Naive thymus-derived CD8-positive, alpha-beta T cell (primary cell): ENCODE results near the gene OTUD1. TPM values are rescaled to one million over a fixed set of nuclear protein-coding genes. Genes with fewer than 3 reads are reported as not detected.

Source experiments
- ATAC-seq, 2 donors: fragments of 150-1000 bp; cut with Tn5 transposase in 1 of 2; sonication (Bioruptor Pico), chemical (Tn5 transposase) in 1 of 2; 1 replicate in 1 of 2; 2 replicates in 1 of 2; pipeline ENCODE4 v1.10.0; 2021; ENCODE audit warnings: mild to moderate bottlenecking in 2 of 2, moderate library complexity in 2 of 2
- POLR2A ChIA-PET: fragments of 350-600 bp; sonication (Branson Sonifier 250); formaldehyde crosslinking; loops from one replicate; lab custom pipeline; 2021; ENCODE audit warnings: antibody characterized with exemption; lab: Charles Lee
- DNase-seq, 10 donors: peaks; one replicate each; pipeline versions ENCODE4 v3.0.0 to v3.0.0-alpha.2; 2020 to 2022
- H3K27ac Mint-ChIP-seq, 10 donors: one replicate each; pipeline ENCODE4 v1.8.0; 2020 to 2022; ENCODE audit warnings: mild to moderate bottlenecking in 10 of 10, mixed read lengths in 10 of 10, moderate library complexity in 4 of 10, inconsistent platforms in 1 of 10
- H3K27me3 Mint-ChIP-seq, 5 donors: one replicate each; pipeline ENCODE4 v1.8.0; 2021 to 2022; ENCODE audit warnings: mixed read lengths in 5 of 5
- H3K36me3 Mint-ChIP-seq, 3 donors: one replicate each; pipeline ENCODE4 v1.8.0; 2020 to 2022; ENCODE audit warnings: mixed read lengths in 3 of 3, mild to moderate bottlenecking in 2 of 3, inconsistent platforms in 1 of 3
- H3K4me1 Mint-ChIP-seq, 4 donors: one replicate each; pipeline ENCODE4 v1.8.0; 2021 to 2022; ENCODE audit warnings: mixed read lengths in 4 of 4
- H3K4me3 Mint-ChIP-seq, 10 donors: one replicate each; pipeline ENCODE4 v1.8.0; 2020 to 2022; ENCODE audit warnings: mild to moderate bottlenecking in 10 of 10, mixed read lengths in 10 of 10, moderate library complexity in 6 of 10, inconsistent platforms in 1 of 10
- H3K9me3 Mint-ChIP-seq, 9 donors: one replicate each; pipeline ENCODE4 v1.8.0; 2020 to 2022; ENCODE audit warnings: mixed read lengths in 9 of 9, mild to moderate bottlenecking in 3 of 9, inconsistent platforms in 1 of 9, moderate library complexity in 1 of 9
- polyA plus RNA-seq, 3 donors: library from polyadenylated mRNA; unstranded; fragments of 300-500 nt; fragmentation: Illumina TruSeq; gene quantifications; one replicate each; pipeline ENCODE4 v1.2.3, GENCODE V29; 2021
- total RNA-seq, 8 experiments: library from RNA in 2 of 8; stranded (reverse) in 2 of 8; gene quantifications; one replicate each; pipeline ENCODE4 v1.2.3 and lab custom pipeline; 2021 to 2026

The OTUD1 gene
- total and polyA plus RNA-seq, 5 experiments from 2014 or later, result 6.1 to 37.7 (median 17.5) TPM

DNA sequence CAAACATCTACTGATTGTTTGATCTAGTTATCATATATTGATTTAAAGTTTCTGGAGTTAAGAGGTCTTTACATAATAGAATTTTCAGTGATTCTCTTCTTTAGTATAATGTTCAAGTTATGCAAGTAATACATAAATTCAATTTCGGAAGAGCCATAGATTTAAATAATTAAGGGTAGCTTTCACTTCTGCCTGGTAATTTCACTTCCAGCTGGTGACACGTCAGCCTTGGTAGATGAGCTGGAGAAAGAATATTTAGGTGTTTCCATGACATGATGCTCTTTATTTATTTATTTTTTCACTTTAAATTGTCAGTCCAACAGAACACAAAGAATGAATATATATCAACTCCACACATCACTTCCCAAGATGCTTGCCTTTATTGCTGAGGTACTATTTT lies 5.2 kb upstream of the OTUD1 start:
- Mint-ChIP-seq H3K27me3 (no peaks in the 10 kb centered on the region), H3K4me1 (peaks cover 3 to 21% (median 8%) of the 10 kb centered on the region in 4 donors), H3K9me3 (no peaks in the 10 kb centered on the region), H3K36me3 (no peaks in the 10 kb centered on the region), H3K4me3 (no peak overlapping the region), H3K27ac (no peak overlapping the region)
- POLR2A ChIA-PET, result no interaction called here
- no peak for ATAC-seq
- no peak for DNase-seq

DNA sequence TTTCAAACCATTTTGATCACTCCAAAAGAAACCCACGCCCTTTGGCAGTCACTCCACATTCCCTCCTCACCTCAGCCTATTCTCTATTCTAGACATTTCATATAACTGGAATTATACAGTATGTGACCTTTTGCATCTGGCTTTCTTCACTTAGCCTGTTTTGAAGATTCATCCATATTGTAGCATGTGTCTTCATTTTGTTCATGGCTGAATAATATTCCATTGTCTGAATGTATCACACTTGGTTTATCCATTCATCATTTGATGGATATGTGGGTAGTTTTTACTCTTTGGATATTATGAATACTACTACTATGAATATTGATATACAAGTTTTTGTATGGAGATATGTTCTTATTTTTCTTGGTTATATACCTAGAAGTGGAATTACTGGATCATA lies 3.5 kb upstream of the OTUD1 start:
- no peak for DNase-seq
- Mint-ChIP-seq H3K4me3 (no peak overlapping the region), H3K9me3 (no peaks in the 10 kb centered on the region), H3K4me1 (peaks cover 5 to 22% (median 10%) of the 10 kb centered on the region in 4 donors), H3K27ac (peak overlapping the region in 1 of 10 donors; percentile 38), H3K27me3 (no peaks in the 10 kb centered on the region), H3K36me3 (no peaks in the 10 kb centered on the region)
- ATAC-seq, result no peak
- POLR2A ChIA-PET, result no interaction called here

DNA sequence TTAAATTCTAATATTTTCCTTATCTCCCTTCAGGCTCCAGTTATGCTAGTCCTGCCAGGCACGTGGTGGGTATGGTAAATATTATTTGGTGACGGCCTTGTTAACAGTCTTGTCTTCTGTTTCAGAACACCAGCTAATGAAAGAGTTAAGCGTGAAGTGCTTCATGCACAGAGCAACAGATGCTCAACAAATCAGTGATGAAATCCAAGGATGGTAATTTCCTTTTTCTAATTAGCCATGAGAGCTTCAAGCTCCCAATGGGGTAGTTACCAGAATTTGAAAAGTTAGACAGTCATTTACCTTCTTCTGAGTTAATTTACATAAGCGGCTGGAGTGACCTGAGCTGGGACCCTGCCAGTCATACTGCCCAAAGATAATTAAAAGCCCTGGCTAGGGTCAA lies 1.9 kb upstream of the OTUD1 start:
- ATAC-seq (no peak), DNase-seq (no peak)
- Mint-ChIP-seq H3K4me1 (peaks cover 15 to 38% (median 26%) of the 10 kb centered on the region in 4 donors), H3K9me3 (no peaks in the 10 kb centered on the region), H3K27ac (peak overlapping the region in 9 of 10 donors; percentile 22 to 99 (median 90)), H3K36me3 (peaks cover 0 to 3% (median 0%) of the 10 kb centered on the region in 3 donors), H3K27me3 (no peaks in the 10 kb centered on the region), H3K4me3 (peak overlapping the region in 1 of 10 donors; percentile 8)
- POLR2A ChIA-PET, result no interaction called here

DNA sequence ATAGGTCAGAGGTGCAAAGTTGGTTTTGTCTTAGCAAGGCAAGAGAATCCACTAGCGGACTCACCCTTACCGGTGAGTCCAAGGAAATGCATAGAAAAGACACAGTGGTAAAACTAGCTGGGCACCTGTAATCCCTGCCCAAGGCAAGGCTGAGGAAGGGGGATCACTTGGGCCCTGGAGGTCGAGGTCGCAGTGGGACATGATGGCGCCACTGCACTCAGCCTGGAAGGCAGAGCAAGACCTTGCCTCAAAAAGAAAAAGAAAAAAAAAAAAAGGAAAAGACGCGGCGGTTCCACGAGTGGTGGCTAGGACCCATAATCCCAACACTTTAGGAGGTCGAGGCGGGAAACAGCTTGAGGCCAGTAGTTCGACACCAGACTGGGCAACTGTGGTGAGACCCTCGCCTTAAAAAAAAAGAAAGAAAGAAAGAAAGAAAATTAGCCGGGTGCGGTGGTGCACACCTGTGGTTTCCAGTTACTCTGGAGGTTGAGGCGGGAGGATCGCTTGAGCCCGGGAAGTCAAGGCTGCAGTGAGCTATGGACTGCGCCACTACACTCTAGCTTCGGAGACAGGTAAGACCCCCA lies 820 bp upstream of the OTUD1 start:
- DNase-seq (no peak), ATAC-seq (no peak)
- no peaks in the 10 kb centered on the region for H3K9me3 Mint-ChIP-seq
- peak overlapping the region; percentile 79 to 89 (median 84) for H3K4me3 Mint-ChIP-seq
- H3K36me3 Mint-ChIP-seq, result peaks cover 0 to 7% (median 6%) of the 10 kb centered on the region in 3 donors
- peaks cover 20 to 45% (median 36%) of the 10 kb centered on the region in 4 donors for H3K4me1 Mint-ChIP-seq
- H3K27ac Mint-ChIP-seq, result peak overlapping the region; percentile 86 to 99 (median 92)
- POLR2A ChIA-PET, result interaction anchor here (0.6 to 2.8 kb wide), 12 partner anchors 9 to 1000 kb away, joined by 3 to 24 read pairs (median 4); no protein-coding TSS in a partner anchor
- H3K27me3 Mint-ChIP-seq, result no peaks in the 10 kb centered on the region

DNA sequence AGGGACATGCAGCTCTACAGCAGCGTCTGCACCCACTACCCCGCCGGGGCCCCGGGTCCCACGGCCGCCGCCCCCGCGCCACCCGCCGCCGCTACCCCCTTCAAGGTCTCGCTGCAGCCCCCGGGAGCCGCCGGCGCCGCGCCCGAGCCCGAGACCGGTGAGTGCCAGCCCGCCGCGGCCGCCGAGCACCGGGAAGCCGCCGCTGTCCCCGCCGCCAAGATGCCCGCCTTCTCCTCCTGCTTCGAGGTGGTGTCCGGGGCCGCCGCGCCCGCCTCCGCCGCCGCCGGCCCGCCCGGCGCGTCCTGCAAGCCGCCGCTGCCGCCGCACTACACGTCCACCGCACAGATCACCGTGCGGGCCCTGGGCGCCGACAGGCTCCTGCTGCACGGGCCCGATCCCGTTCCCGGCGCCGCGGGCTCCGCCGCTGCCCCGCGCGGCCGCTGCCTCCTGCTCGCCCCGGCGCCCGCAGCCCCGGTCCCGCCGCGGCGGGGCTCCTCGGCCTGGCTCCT lies 631 bp downstream of the OTUD1 start:
- H3K27ac Mint-ChIP-seq, result peak overlapping the region in 2 of 10 donors; percentile 65 to 96
- ATAC-seq (peak; percentile 32 to 41), DNase-seq (peak in 2 of 10 donors; percentile 17 to 76)
- peaks cover 0 to 18% (median 9%) of the 10 kb centered on the region in 3 donors for H3K36me3 Mint-ChIP-seq
- no peaks in the 10 kb centered on the region for H3K9me3 Mint-ChIP-seq
- no peaks in the 10 kb centered on the region for H3K27me3 Mint-ChIP-seq
- peak overlapping the region in 8 of 10 donors; percentile 19 to 88 (median 46) for H3K4me3 Mint-ChIP-seq
- H3K4me1 Mint-ChIP-seq, result peaks cover 21 to 55% (median 43%) of the 10 kb centered on the region in 4 donors
- POLR2A ChIA-PET, result interaction anchor here (0.6 to 2.8 kb wide), 16 partner anchors 9 to 1577 kb away, joined by 3 to 24 read pairs (median 4); partner anchors contain the start of genes C10orf67, ENKUR and THNSL1

DNA sequence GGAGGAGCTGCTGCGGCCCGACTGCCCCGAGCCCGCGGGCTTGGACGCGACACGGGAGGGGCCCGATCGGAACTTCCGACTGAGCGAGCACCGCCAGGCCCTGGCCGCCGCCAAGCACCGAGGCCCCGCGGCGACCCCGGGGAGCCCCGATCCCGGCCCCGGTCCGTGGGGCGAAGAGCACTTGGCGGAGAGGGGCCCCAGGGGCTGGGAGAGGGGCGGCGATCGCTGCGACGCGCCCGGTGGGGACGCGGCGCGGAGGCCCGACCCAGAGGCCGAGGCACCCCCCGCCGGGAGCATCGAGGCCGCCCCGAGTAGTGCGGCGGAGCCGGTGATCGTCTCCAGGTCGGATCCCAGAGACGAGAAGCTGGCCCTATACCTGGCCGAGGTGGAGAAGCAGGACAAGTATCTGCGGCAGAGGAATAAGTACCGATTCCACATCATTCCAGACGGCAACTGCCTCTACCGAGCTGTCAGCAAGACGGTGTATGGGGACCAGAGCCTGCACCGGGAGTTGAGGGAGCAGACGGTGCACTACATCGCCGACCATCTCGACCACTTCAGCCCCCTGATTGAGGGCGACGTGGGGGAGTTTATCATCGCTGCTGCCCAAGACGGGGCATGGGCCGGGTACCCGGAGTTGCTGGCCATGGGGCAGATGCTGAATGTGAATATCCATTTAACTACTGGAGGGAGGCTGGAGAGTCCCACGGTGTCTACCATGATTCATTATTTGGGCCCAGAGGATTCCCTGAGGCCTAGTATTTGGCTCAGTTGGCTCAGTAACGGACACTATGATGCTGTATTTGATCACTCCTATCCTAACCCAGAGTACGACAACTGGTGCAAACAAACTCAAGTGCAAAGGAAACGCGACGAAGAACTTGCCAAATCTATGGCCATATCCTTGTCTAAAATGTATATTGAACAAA lies 1.4 kb downstream of the OTUD1 start:
- peaks cover 0 to 22% (median 9%) of the 10 kb centered on the region in 3 donors for H3K36me3 Mint-ChIP-seq
- peak overlapping the region; percentile 88 to 95 (median 92) for H3K4me3 Mint-ChIP-seq
- ATAC-seq, result peak; percentile 1 to 8
- H3K9me3 Mint-ChIP-seq, result no peaks in the 10 kb centered on the region
- no peaks in the 10 kb centered on the region for H3K27me3 Mint-ChIP-seq
- peak overlapping the region; percentile 82 to 96 (median 92) for H3K27ac Mint-ChIP-seq
- DNase-seq, result peak in 9 of 10 donors; percentile 4 to 64 (median 30)
- POLR2A ChIA-PET, result interaction anchor here (0.6 to 2.8 kb wide), 10 partner anchors 8 to 1576 kb away, joined by 3 to 24 read pairs (median 4); partner anchors contain the start of genes ENKUR and THNSL1
- peaks cover 21 to 60% (median 44%) of the 10 kb centered on the region in 4 donors for H3K4me1 Mint-ChIP-seq

DNA sequence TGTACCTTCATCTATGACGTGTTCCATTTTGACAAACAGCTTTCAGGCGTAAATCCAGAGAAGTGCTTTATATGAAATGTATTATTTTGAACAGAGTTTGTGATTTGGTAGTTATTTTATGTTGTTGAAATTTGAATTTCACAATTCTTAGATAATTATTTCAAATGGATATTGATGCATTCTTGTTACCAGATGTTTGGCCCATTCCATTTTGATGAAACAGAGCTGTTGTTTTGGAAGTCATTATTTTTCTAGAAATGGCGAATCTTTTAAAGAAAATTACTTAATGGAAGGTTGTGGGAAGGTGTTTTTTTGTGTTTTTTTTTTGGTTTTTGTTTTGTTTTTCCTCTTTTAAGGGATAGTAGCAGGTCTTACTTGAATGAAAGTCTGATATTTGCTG lies 2.4 kb downstream of the OTUD1 start:
- H3K4me1 Mint-ChIP-seq, result peaks cover 21 to 66% (median 46%) of the 10 kb centered on the region in 4 donors
- no peaks in the 10 kb centered on the region for H3K27me3 Mint-ChIP-seq
- peak overlapping the region in 9 of 10 donors; percentile 14 to 96 (median 90) for H3K27ac Mint-ChIP-seq
- DNase-seq (no peak), ATAC-seq (no peak)
- peak overlapping the region; percentile 88 to 95 (median 92) for H3K4me3 Mint-ChIP-seq
- POLR2A ChIA-PET, result interaction anchor here (0.7 kb wide), 1 partner anchor 758 kb away, joined by 4 read pairs; no protein-coding TSS in a partner anchor
- no peaks in the 10 kb centered on the region for H3K9me3 Mint-ChIP-seq
- H3K36me3 Mint-ChIP-seq, result peaks cover 0 to 29% (median 13%) of the 10 kb centered on the region in 3 donors

DNA sequence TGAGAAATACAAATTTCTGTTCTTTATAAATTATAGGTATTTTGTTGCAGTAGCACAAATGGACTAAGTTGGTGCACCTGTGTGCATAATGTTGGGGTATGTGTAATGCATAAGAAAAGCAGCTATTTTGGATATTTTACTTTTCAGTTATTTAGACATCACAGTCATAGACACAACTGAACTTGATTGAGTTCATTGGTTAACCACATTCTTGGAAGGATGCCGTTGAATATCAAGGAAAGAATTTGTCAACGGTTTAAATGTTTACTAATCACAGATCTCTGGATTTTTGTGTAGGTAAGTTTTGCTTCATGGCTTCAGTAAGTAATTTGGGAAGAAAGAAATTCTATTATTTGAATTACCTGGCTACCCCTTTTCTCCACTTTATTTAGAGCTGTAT lies 4.1 kb downstream of the OTUD1 start:
- H3K27ac Mint-ChIP-seq, result peak overlapping the region in 2 of 10 donors; percentile 37 to 40
- H3K9me3 Mint-ChIP-seq, result no peaks in the 10 kb centered on the region
- no peak for DNase-seq
- no peak for ATAC-seq
- H3K27me3 Mint-ChIP-seq, result no peaks in the 10 kb centered on the region
- POLR2A ChIA-PET, result no interaction called here
- peak overlapping the region; percentile 42 to 94 (median 88) for H3K4me3 Mint-ChIP-seq
- H3K36me3 Mint-ChIP-seq, result peaks cover 0 to 31% (median 13%) of the 10 kb centered on the region in 3 donors
- H3K4me1 Mint-ChIP-seq, result peaks cover 23 to 66% (median 50%) of the 10 kb centered on the region in 4 donors

DNA sequence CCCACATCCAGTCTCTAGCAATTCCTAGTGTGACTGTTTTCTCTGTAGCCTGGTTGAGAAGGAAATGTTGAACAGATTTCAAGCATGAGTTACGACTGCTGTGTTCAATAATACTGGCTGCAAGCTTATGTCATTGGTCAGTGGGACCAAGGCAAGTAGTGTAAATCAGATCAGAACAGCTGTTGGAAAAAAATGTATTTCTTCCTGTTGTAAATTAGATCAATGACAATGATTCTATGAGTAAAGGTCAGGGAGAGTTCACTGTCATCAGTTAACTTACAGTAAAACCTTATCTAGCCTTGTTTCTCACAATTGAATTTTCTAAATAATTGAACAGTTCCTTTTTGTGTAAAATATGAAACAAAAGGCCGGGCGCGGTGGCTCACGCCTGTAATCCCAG lies 6.7 kb downstream of the OTUD1 start:
- DNase-seq, result no peak
- POLR2A ChIA-PET, result no interaction called here
- Mint-ChIP-seq H3K27ac (peak overlapping the region in 3 of 10 donors; percentile 7 to 68 (median 29)), H3K9me3 (no peaks in the 10 kb centered on the region), H3K4me1 (peaks cover 24 to 83% (median 57%) of the 10 kb centered on the region in 4 donors), H3K27me3 (no peaks in the 10 kb centered on the region), H3K4me3 (no peak overlapping the region), H3K36me3 (peaks cover 0 to 31% (median 16%) of the 10 kb centered on the region in 3 donors)
- ATAC-seq, result no peak

DNA sequence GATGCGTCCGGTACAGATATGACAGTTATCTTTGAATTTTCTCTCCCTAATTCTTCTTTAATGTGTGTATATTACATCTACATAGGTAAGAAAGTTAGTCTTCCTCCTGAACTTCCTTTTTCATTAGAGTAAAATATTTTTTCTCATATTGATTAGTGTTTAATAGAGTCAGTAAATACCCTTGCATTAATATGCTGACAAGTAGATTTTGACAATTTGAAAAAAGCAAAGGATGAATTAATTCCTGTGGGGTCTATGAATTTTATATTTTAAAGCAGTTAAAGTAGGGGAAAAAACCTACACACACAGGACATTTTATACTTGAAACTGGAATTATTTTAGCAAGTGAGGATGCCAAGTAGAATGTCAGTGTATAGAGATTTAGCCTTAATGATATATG lies 9.4 kb downstream of the OTUD1 start:
- DNase-seq (no peak), ATAC-seq (no peak)
- peaks cover 0 to 24% (median 11%) of the 10 kb centered on the region in 3 donors for H3K36me3 Mint-ChIP-seq
- H3K4me3 Mint-ChIP-seq, result no peak overlapping the region
- peaks cover 10 to 68% (median 31%) of the 10 kb centered on the region in 4 donors for H3K4me1 Mint-ChIP-seq
- peak overlapping the region in 6 of 10 donors; percentile 43 to 87 (median 75) for H3K27ac Mint-ChIP-seq
- H3K9me3 Mint-ChIP-seq, result no peaks in the 10 kb centered on the region
- no peaks in the 10 kb centered on the region for H3K27me3 Mint-ChIP-seq
- POLR2A ChIA-PET, result interaction anchor here (3.2 kb wide), 1 partner anchor 9 kb away, joined by 22 read pairs; the partner anchor contains the start of gene OTUD1

DNA sequence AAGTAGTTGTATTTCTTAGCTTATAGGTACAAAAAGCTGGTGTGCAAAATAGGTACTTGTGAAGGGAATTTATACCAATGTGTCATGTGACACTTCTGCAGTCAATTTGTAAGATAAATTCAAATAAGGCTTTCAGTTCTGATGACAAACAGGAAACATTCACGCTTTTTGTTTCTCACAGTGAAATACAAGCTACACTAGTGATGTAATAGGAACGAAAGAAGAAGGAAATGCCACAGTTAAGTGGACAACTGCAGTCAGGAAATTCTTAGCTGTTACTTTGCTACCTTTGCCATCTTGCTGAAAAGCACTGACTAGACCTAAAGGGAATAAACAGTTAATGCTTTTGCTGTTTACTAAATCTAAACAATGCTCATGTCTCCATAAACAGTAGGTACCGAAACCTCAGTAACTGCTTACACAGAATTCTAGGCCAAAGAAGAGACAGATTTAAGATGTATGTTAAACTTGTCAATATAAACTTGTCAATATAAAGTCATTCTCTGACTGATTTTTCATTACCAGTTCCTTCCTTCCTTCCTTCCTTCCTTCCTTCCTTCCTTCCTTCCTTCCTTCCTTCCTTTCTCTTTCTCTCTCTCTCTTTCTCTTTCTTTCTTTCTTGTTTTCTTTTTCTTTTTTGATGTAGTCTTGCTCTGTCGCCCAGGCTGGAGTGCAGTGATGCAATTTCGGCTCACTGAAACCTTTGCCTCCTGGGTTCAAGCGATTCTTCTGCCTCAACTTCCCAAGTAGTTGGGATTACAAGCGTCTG lies 10.1 kb downstream of the OTUD1 start:
- Mint-ChIP-seq H3K27me3 (no peaks in the 10 kb centered on the region), H3K9me3 (peaks cover 0 to 2% (median 0%) of the 10 kb centered on the region in 9 donors), H3K4me3 (peak overlapping the region in 3 of 10 donors; percentile 42 to 50 (median 49)), H3K27ac (peak overlapping the region in 9 of 10 donors; percentile 36 to 87 (median 73)), H3K36me3 (peaks cover 0 to 20% (median 10%) of the 10 kb centered on the region in 3 donors), H3K4me1 (peaks cover 9 to 63% (median 30%) of the 10 kb centered on the region in 4 donors)
- POLR2A ChIA-PET, result interaction anchor here (0.6 to 3.2 kb wide), 2 partner anchors 10 to 76 kb away, joined by 3 to 22 read pairs; partner anchors contain the start of gene OTUD1
- DNase-seq (peak in 2 of 10 donors; percentile 36), ATAC-seq (peak; percentile 56 to 80)
